GM10266 (cell line): ENCODE results near the gene P2RX7.

Experiments used
- DNase-seq: peaks from one replicate; pipeline ENCODE4 v3.0.0; 2012; ENCODE audit errors: extremely low spot score
- CTCF ChIP-seq: IDR thresholded peaks from 2 replicates; pipeline ENCODE4 v1.5.1; 2012; ENCODE audit warnings: mild to moderate bottlenecking, low read depth; ENCODE audit not compliant: control insufficient read depth, insufficient read depth; ENCODE audit errors: missing control alignments

Gene P2RX7

DNA sequence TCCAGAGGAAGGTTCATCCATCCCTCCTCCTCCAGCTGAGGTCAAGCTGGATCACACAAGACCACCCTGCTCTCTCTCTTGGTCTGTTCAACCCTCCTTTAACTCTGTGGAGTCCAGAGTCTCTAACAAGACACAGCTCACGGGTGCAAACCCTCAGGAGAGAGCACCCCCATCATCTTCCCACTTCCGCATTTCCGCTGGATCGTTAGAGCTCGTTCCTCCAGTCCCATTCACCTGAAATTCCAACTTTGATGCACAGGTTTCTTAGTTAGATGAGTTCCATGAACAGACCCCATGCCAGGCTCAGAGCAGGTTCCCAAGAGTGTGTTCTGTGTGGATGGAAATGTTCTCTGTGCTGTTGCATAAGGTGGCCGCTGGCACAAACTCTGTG is 44.5 kb upstream of the P2RX7 start:
- no peak for TF ChIP-seq CTCF
- no peak for DNase-seq

DNA sequence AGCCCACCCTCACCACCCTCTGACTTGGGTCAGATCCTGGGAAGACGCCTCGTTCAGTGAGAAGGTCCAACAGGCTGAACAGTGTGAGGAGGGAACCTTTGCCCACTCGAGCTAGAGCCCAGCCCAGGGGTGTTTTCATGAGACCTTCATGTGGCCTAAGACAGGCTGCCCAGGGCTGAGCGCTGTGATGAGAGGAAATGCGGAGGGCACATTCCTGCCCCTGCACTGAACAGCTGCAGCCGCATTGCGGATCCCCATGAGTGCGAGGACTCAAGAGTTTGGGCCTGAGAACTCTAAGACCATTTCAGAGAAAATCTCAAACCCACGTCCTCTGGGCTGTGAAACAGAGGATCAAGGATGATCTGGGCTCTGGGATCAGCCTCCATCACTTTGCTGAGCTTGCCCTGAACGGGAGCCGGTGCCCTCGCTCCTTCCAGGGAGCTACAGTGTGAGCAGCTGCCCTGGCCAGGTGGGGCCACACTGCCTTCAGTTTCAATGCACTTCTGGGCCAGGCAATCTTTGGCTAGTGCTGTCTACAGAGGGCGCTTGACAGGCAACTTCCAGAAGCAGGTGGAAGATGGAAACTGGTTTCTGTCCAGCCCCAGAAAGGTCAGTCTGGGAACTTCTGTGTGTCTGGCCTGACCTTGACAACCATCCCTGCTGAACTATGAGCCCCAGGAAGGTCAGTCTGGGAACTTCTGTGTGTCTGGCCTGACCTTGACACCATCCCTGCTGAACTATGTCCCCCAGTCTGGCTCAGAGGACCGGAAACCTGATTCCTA is 43.5 kb upstream of the P2RX7 start:
- DNase-seq: no peak

DNA sequence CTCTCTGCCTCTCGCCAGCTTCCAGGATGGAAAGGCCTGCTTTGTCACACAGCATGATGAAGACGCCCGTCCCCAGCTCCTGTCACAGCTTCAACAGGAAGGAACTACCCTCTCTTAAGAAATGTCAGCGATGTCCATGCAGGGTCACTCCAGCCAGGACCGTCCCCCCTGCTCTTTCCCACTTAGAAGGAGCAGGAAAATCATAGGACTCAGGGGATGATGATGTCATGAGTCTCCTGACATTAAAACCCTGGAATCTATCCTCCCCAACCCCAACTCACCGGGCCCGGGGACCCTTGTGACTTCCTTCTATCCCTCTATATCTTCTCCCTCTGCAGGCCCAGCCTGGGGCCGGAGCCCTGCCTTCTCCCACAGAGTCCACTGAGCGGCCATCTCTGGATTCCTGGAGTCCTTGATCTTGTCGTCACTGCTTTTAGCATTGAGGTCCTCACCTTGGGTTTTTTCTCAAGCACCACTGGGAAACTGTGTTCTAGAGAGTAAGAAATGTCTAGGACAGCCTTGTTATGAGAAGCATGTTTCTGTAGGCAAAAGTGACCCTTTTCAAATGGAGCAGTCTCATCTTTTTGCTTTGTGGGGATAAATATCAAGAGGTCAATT is 42.8 kb upstream of the P2RX7 start:
- TF ChIP-seq CTCF: no peak
- DNase-seq: no peak

More for the DNA sequence above, 43.5 kb upstream of the P2RX7 start:
- TF ChIP-seq CTCF: peak; percentile 33

DNA sequence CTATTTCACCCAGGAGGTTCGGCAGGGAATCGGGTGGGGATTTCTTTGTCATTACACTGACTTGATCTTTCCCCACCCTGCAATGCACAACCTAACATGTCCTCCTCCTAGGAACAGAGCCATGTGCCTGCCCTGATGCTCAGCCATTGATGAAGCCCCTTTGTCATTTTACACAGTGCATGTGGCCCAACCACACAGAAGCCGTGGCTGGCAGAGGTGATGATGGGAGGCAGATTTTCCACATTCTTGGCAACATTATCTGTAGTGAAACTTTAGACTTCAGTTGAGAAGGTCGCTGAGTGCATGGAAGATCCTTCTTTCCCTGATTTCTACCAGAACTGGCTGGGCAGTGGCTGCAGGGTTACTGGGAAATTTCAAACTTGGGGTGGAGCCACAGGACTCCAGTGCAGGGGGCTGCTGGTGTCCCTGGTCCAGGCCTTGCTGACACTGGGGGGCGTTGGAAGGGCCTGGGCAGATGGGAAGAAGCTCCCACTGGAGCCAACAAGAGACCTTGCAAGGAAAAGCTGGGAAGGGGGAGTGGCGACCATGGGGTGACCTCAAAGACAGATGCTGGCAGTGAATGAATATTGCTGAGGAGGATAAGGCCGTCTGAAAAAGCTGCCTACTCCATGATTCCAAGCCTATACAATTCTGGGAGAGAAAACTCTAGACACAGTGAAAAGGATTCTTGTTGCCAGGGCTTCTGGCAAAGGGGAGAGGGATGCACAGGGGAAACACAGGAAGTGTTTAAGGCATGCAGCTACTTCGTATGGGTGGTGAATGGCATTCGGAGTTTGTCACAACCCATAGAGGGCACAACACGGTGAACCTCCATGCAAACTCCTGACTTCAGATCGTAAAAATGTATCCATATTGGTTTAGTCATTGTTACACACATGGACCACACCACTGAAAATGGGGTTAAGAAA is 41.8 kb upstream of the P2RX7 start:
- no peak for TF ChIP-seq CTCF
- no peak for DNase-seq

DNA sequence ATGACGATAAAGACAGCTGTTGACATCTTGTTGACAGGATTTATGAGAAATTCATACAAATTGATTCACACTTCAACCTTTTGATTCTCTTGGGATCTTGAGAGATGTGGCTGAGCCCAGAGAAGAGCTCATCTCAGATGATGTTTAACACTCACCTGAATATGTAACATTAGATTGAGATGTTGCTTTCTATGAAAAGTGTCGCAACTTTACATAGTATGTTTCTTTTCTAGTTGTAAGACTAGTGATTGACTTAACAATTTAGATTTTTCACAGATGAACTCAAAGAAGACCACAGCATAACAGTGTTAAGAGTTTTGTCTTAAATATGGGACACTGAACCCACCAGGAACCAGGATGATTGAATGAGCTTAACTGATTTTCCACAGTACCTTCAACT is 40.6 kb upstream of the P2RX7 start:
- no peak for DNase-seq
- no peak for TF ChIP-seq CTCF

DNA sequence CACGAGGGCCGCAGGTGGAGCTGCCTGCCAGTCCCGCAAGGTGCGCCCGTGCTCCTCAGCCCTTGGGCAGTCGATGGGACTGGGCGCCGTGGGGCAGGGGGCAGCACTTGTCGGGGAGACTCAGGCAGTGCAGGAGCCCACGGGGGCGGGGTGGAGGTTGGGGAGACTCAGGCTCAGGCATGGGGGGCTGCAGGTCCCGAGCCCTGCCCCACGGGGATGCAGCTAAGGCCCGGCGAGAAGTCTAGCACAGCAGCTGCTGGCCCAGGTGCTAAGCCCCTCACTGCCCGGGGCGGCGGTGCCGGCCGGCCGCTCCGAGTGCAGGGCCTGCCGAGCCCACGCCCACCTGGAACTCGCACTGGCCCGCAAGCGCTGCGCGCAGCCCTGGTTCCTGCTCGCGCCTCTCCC is 39.2 kb upstream of the P2RX7 start:
- no peak for TF ChIP-seq CTCF
- no peak for DNase-seq
